Inferior parietal cortex (tissue), 1 donor: Measurements from ENCODE around the gene LMTK2.

Experiments used
- DNase-seq: peaks from one replicate; pipeline ENCODE4 v3.0.0-alpha.2; 2016; ENCODE audit errors: extremely low spot score

The LMTK2 gene

GRCh38 chr7:98137134-98137825 is 30.6 kb downstream of the LMTK2 start:
- DNase-seq, result no peak

- DNase-seq, result no peak
These were observed 31.1 kb downstream of the LMTK2 start for GRCh38 chr7:98137826-98138151.

- no peak for DNase-seq
These were observed 32.0 kb downstream of the LMTK2 start for GRCh38 chr7:98138672-98139071.

GRCh38 chr7:98142658-98143057 is 36.0 kb downstream of the LMTK2 start:
- DNase-seq, result no peak

GRCh38 chr7:98148607-98149006 is 41.9 kb downstream of the LMTK2 start:
- DNase-seq, result no peak

- DNase-seq, result no peak
These were observed 42.5 kb downstream of the LMTK2 start for GRCh38 chr7:98149116-98149692.

DNA sequence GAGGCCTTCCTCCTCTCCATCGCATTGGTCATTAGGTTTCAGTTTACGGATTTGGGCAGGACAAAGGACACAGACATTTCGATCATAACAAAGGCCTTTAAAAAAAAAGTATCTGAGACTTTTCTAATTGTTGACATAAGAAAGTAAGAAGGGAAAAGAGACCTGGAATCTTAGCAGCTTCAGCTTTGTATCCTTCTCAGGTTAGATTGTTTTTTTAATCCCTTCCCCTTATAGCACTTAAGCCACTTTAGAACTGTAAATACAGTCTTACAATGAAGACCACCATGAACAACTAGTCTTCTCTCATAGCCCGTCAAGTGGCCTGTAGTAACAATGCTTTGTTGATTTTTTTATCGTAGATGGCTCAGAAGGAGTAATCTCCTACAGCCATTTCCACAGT is 45.2 kb downstream of the LMTK2 start:
- DNase-seq, result no peak

- DNase-seq, result no peak
These were observed 50.0 kb downstream of the LMTK2 start for GRCh38 chr7:98156700-98157099.

DNA sequence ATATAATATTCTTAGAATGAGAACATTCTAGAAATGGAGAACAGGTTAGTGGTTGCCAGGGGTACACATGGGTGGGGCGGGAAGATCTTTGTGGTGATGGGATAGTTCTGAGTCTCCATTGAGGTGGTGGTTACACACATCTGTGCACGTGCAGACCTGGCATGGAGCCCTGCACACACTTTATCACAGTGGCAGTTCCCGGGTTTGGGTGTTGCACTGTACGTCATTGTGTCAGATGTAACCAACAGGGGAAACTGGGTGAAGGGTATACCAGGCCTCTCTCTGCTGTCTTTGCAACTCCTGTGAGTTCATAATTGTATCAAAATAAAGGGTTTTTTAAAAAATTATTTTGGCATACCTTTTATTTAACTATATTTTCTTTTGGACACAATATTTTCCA is 51.1 kb downstream of the LMTK2 start:
- DNase-seq, result no peak

DNA sequence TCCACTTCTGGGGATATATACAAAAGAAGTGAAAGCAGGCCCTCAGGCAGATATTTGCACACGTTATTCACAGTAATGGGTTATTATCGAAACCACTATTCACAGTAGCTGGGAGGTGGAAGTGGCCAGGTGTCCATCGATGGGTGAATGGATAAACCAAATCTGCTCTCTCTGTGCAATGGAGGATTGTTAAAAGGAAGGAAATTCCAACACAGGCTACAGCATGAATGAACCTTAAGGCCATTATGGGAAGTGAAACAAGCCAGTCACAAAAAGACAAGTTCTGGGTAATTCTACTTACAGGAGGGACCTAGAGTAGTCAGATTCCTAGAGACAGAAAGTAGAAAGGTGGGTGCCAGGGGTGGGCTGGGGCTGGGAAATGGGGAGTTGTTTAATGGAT is 56.1 kb downstream of the LMTK2 start:
- no peak for DNase-seq

GRCh38 chr7:98163269-98163668 is 56.6 kb downstream of the LMTK2 start:
- no peak for DNase-seq

DNA sequence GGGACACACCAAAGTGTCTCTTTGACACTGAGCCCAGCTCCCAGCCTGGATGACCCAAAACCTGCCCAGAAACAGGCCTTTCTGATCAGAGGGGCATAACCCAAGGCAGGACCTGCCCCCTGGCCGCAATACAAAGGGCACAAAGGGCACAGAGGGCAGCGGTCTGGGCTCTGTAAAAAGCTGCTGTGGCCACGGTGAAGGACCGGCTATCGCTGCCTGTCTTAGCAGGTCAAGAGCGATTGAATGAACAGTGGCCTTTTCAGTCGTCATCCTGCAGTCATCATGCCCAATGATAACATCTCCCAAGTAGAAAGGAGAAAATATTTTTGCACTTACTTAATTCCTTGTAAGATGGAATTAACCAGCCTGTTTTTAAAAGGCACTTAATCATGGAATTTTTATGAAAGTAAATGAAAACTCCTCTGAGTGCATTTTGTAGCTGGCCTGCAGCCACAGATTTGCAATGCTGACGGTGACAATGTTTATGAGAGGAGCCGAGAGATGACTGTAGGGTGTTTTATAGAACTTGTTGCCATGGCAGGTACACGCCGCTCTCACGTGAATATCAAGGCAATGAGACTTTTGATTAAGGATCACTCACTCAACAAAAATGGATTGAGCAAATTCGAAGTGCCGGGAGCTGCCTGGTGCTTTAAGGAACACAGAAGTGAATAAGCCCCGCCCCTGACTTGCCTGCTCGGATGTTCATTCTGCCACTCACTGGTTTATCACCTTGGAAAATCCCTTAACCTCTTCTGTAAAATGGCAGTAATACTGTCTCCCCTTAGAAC is 57.2 kb downstream of the LMTK2 start:
- DNase-seq, result no peak

GRCh38 chr7:98165827-98166667 is 59.4 kb downstream of the LMTK2 start:
- DNase-seq, result no peak

DNA sequence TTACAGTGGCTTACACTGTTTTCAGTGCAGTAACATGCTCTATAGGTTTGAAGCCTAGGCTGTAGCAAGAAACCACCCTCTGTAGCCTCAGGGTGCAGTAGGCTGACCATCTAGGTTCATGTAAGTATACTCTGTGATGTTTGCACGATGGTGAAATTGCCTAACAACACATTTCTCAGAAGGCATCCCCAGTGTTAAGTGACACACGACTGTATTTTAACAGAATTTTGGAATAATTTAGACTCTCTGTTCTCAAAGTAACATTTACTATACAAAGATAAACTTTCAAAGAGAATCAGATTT is 60.0 kb downstream of the LMTK2 start:
- no peak for DNase-seq

GRCh38 chr7:98167653-98168052 is 61.0 kb downstream of the LMTK2 start:
- no peak for DNase-seq

GRCh38 chr7:98168181-98168903 is 61.7 kb downstream of the LMTK2 start:
- peak; percentile 79 for DNase-seq

- no peak for DNase-seq
These were observed 62.4 kb downstream of the LMTK2 start for GRCh38 chr7:98168904-98169621.

- no peak for DNase-seq
These were observed 64.3 kb downstream of the LMTK2 start for GRCh38 chr7:98170966-98171365.

- DNase-seq, result no peak
These were observed 64.8 kb downstream of the LMTK2 start for GRCh38 chr7:98171449-98171848.

DNA sequence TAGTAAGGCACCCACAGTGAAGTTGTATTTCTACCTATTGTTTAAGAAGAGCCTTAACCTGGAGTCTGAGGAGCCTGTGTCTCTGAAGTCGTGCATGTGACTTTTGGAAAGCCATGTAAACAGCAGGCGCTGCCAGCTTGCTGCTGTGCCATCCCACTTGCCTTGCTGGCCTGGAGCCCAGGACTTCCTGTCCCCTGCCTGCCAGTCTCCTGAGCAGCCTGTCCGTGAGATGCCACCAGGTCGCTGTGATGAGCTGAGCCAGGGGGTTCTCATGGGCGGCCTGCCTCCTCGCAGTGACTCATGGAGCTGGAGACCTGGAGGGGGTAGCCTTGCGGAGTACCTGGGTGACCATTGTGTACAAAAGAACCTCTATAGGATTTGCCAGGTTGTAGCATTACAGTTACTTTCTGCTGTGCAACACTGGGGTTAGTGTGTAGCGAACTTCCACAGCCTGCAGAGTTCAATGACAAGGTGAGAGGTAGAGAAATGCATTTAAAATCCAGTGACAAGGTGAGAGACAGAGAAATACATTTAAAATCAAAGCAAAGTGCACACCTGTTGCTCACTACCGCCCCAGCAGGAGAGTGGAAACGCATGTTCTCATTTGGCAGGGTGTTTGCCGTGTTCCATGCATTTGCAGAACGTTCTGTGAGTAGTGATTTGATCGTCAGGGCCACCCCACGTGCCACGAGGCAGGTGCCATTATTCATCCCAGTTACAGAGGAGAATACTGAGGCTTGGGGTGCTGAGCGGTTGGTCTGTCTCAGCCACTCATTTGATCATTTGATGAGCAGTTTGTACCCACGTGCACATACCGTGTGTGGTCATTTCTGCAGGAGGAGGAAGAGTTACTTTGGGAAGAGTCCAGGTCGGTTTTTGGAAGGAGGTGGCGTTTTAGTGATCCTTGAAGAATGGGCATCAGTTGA is 67.9 kb downstream of the LMTK2 start:
- DNase-seq, result no peak
